ENCODE measurements around the gene ITGB4. TPM values are rescaled to one million over a fixed set of nuclear protein-coding genes. Genes with fewer than 3 reads are reported as not detected.

The ITGB4 gene
- total and polyA plus RNA-seq, 2 of the 13 experiments (the other 11 are each of a cell fraction or from before 2014, with no cell fraction given): 6.9 to 14.5 TPM

DNA sequence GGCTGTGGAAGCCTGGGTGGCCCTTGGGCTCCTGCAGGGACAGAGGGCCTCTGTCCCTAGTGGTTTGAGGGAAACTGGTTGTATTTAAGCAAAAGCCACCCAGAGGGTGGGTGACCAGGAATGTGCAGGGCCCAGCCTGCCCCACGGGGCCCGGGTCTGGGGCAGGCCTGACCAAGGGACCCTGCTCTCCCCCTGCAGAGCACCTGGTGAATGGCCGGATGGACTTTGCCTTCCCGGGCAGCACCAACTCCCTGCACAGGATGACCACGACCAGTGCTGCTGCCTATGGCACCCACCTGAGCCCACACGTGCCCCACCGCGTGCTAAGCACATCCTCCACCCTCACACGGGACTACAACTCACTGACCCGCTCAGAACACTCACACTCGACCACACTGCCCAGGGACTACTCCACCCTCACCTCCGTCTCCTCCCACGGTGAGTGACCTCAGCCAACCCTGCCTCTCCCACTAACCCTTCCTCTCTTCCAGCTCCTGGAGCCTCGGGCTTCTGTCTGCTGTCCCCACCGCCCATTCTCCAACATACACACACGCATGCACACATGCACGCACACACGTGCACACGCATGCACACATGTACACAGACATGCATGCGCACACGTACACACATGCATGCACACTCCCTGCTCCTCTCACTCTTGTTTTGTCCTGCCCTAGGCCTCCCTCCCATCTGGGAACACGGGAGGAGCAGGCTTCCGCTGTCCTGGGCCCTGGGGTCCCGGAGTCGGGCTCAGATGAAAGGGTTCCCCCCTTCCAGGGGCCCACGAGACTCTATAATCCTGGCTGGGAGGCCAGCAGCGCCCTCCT lies 33.3 kb downstream of the ITGB4 start (continued):
- TF ChIP-seq ZNF543 (CRISPR knock-in tag; IDR thresholded peaks at IDR 0.05): no peak; the same call in 1 of the 2 replicates
- no peak; the same call in 1 of the 2 replicates for TF ChIP-seq RAD21 (CRISPR knock-in tag; IDR thresholded peaks at IDR 0.05)
- TF ChIP-seq PAWR (CRISPR knock-in tag; IDR thresholded peaks at IDR 0.05; ENCODE audit: borderline replicate concordance): no peak; the same call in 1 of the 2 replicates
- TF ChIP-seq ETV6 (CRISPR knock-in tag; conservative IDR thresholded peaks at IDR 0.05): no peak
- TF ChIP-seq, protein P1, sequence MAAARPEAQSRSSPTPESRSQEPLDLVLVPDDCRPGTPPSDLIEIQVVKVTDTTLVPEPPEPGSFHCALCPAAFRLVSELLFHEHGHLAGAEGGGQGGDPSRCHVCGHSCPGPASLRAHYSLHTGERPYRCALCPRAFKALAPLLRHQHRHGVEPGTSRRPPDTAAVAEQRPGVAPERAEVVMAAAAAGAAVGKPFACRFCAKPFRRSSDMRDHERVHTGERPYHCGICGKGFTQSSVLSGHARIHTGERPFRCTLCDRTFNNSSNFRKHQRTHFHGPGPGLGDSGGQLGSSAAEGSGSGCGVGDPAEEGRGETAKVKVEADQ (CRISPR knock-in tag; IDR thresholded peaks at IDR 0.05; ENCODE audit: borderline replicate concordance): no peak; the same call in 1 of the 2 replicates
- TF ChIP-seq NCOR1 (IDR thresholded peaks at IDR 0.05; ENCODE audit: borderline replicate concordance, low read length): 0 out of 2 replicates have a peak, but pooled peaks have one; percentile 39
- TF ChIP-seq, protein P2, sequence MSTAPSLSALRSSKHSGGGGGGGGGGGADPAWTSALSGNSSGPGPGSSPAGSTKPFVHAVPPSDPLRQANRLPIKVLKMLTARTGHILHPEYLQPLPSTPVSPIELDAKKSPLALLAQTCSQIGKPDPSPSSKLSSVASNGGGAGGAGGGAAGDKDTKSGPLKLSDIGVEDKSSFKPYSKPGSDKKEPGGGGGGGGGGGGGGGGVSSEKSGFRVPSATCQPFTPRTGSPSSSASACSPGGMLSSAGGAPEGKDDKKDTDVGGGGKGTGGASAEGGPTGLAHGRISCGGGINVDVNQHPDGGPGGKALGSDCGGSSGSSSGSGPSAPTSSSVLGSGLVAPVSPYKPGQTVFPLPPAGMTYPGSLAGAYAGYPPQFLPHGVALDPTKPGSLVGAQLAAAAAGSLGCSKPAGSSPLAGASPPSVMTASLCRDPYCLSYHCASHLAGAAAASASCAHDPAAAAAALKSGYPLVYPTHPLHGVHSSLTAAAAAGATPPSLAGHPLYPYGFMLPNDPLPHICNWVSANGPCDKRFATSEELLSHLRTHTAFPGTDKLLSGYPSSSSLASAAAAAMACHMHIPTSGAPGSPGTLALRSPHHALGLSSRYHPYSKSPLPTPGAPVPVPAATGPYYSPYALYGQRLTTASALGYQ (CRISPR knock-in tag; IDR thresholded peaks at IDR 0.05): 0 out of 2 replicates have a peak, but pooled peaks have one; percentile 37
- TF ChIP-seq, protein P3, sequence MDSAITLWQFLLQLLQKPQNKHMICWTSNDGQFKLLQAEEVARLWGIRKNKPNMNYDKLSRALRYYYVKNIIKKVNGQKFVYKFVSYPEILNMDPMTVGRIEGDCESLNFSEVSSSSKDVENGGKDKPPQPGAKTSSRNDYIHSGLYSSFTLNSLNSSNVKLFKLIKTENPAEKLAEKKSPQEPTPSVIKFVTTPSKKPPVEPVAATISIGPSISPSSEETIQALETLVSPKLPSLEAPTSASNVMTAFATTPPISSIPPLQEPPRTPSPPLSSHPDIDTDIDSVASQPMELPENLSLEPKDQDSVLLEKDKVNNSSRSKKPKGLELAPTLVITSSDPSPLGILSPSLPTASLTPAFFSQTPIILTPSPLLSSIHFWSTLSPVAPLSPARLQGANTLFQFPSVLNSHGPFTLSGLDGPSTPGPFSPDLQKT (CRISPR knock-in tag; IDR thresholded peaks at IDR 0.05; ENCODE audit: borderline replicate concordance): no peak
- no peak for TF ChIP-seq SIN3B (IDR thresholded peaks at IDR 0.05; ENCODE audit: low read length)
- no peak for TF ChIP-seq PRPF4 (IDR thresholded peaks at IDR 0.05; ENCODE audit: low read depth, low read length, poor library complexity, severe bottlenecking)
- no peak for TF ChIP-seq TBP (CRISPR knock-in tag; IDR thresholded peaks at IDR 0.05)
- TF ChIP-seq, protein P4, sequence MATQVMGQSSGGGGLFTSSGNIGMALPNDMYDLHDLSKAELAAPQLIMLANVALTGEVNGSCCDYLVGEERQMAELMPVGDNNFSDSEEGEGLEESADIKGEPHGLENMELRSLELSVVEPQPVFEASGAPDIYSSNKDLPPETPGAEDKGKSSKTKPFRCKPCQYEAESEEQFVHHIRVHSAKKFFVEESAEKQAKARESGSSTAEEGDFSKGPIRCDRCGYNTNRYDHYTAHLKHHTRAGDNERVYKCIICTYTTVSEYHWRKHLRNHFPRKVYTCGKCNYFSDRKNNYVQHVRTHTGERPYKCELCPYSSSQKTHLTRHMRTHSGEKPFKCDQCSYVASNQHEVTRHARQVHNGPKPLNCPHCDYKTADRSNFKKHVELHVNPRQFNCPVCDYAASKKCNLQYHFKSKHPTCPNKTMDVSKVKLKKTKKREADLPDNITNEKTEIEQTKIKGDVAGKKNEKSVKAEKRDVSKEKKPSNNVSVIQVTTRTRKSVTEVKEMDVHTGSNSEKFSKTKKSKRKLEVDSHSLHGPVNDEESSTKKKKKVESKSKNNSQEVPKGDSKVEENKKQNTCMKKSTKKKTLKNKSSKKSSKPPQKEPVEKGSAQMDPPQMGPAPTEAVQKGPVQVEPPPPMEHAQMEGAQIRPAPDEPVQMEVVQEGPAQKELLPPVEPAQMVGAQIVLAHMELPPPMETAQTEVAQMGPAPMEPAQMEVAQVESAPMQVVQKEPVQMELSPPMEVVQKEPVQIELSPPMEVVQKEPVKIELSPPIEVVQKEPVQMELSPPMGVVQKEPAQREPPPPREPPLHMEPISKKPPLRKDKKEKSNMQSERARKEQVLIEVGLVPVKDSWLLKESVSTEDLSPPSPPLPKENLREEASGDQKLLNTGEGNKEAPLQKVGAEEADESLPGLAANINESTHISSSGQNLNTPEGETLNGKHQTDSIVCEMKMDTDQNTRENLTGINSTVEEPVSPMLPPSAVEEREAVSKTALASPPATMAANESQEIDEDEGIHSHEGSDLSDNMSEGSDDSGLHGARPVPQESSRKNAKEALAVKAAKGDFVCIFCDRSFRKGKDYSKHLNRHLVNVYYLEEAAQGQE (IDR thresholded peaks at IDR 0.05; ENCODE audit: borderline replicate concordance in 1 of 2, low read depth in 1 of 2, low read length in 2 of 2): peak in 1 of 2 experiments; percentile 44; a peak in 1 of 4 replicates
- peak; percentile 56 for TF ChIP-seq KAT8 (CRISPR knock-in tag; IDR thresholded peaks at IDR 0.05)
- TF ChIP-seq, protein P5, sequence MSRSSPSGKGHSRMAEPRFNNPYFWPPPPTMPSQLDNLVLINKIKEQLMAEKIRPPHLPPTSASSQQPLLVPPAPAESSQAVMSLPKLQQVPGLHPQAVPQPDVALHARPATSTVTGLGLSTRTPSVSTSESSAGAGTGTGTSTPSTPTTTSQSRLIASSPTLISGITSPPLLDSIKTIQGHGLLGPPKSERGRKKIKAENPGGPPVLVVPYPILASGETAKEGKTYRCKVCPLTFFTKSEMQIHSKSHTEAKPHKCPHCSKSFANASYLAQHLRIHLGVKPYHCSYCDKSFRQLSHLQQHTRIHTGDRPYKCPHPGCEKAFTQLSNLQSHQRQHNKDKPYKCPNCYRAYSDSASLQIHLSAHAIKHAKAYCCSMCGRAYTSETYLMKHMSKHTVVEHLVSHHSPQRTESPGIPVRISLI (CRISPR knock-in tag; IDR thresholded peaks at IDR 0.05; ENCODE audit: borderline replicate concordance): peak; percentile 45; the same call in 1 of the 2 replicates
- TF ChIP-seq REL (CRISPR knock-in tag; conservative IDR thresholded peaks at IDR 0.05): peak; percentile 64; the same call in 1 of the 2 replicates
- TF ChIP-seq, protein P6, sequence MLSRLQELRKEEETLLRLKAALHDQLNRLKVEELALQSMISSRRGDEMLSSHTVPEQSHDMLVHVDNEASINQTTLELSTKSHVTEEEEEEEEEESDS (CRISPR knock-in tag; IDR thresholded peaks at IDR 0.05; ENCODE audit: borderline replicate concordance): no peak
